ENCODE measurements around the gene TMEM141.

The TMEM141 gene

GRCh38 chr9:136823136-136824046 lies 32.2 kb downstream of the TMEM141 start:
- TF ChIP-seq POLR2AphosphoS5 (IDR thresholded peaks at IDR 0.05; ENCODE audit: low read depth, low read length) (no peak), TAF1 (IDR thresholded peaks at IDR 0.05; ENCODE audit: borderline replicate concordance, insufficient read depth, low read length) (no peak), SIN3A (IDR thresholded peaks at IDR 0.05; ENCODE audit: borderline replicate concordance, insufficient read depth, low read length) (no peak), FOXP2 (optimal IDR thresholded peaks at IDR 0.05; ENCODE audit: borderline replicate concordance, extremely low read depth, extremely low read length, insufficient read depth) (no peak)
- TF ChIP-seq, protein P1, sequence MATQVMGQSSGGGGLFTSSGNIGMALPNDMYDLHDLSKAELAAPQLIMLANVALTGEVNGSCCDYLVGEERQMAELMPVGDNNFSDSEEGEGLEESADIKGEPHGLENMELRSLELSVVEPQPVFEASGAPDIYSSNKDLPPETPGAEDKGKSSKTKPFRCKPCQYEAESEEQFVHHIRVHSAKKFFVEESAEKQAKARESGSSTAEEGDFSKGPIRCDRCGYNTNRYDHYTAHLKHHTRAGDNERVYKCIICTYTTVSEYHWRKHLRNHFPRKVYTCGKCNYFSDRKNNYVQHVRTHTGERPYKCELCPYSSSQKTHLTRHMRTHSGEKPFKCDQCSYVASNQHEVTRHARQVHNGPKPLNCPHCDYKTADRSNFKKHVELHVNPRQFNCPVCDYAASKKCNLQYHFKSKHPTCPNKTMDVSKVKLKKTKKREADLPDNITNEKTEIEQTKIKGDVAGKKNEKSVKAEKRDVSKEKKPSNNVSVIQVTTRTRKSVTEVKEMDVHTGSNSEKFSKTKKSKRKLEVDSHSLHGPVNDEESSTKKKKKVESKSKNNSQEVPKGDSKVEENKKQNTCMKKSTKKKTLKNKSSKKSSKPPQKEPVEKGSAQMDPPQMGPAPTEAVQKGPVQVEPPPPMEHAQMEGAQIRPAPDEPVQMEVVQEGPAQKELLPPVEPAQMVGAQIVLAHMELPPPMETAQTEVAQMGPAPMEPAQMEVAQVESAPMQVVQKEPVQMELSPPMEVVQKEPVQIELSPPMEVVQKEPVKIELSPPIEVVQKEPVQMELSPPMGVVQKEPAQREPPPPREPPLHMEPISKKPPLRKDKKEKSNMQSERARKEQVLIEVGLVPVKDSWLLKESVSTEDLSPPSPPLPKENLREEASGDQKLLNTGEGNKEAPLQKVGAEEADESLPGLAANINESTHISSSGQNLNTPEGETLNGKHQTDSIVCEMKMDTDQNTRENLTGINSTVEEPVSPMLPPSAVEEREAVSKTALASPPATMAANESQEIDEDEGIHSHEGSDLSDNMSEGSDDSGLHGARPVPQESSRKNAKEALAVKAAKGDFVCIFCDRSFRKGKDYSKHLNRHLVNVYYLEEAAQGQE (IDR thresholded peaks at IDR 0.05; ENCODE audit: insufficient read depth in 1 of 2, low read depth in 2 of 2, low read length in 2 of 2), result no peak

- TF ChIP-seq POLR2AphosphoS5 (IDR thresholded peaks at IDR 0.05; ENCODE audit: low read depth, low read length) (no peak), FOXP2 (optimal IDR thresholded peaks at IDR 0.05; ENCODE audit: borderline replicate concordance, extremely low read depth, extremely low read length, insufficient read depth) (no peak), SIN3A (IDR thresholded peaks at IDR 0.05; ENCODE audit: borderline replicate concordance, insufficient read depth, low read length) (no peak), TAF1 (IDR thresholded peaks at IDR 0.05; ENCODE audit: borderline replicate concordance, insufficient read depth, low read length) (no peak)
- TF ChIP-seq, protein P1 (IDR thresholded peaks at IDR 0.05; ENCODE audit: insufficient read depth in 1 of 2, low read depth in 2 of 2, low read length in 2 of 2), result no peak
Observed at GRCh38 chr9:136824496-136825225, 33.5 kb downstream of the TMEM141 start.

DNA sequence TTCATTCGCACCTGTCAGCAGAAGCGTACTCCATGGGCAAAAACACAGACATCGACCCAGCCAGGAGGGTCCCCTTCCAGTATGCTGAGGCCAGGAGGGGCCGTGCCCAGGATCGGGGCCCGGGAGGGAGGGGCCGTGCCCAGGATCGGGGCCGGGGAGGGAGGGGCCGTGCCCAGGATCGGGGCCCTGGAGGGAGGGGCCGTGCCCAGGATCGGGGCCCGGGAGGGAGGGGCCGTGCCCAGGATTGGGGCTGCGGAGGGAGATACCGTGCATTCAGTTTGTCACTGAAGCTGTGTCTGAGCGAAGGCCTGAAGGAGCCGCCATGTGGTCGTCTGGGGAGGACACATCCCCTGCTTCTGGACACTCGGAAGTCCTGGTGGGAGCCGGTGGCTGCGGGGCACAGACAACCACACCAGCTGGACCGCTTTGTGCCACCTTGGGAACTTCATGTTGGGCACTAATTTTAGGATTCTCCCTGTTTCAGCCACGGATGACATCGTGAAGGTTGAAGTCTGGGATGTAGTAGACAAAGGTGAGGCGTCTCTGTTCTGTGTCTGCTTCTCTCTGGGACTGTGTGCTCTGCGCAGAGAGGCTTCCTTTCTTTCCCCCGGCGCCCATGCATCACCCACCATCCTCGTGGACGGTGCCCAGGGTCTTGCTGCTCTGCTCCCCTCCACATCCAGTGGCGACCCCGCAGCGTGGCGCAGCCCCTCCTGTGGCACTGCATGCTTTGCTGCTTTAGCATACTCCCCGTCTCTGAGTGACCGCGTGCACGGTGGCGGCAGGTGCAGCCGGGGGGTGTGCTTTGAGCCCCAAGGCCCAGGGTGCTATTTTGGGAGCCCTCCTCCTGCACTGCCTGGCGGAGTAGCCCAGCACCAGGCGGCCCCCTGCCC lies 34.4 kb downstream of the TMEM141 start:
- no peak for TF ChIP-seq SIN3A (IDR thresholded peaks at IDR 0.05; ENCODE audit: borderline replicate concordance, insufficient read depth, low read length)

GRCh38 chr9:136826188-136826541 lies 35.0 kb downstream of the TMEM141 start:
- TF ChIP-seq FOXP2 (optimal IDR thresholded peaks at IDR 0.05; ENCODE audit: borderline replicate concordance, extremely low read depth, extremely low read length, insufficient read depth) (no peak), TAF1 (IDR thresholded peaks at IDR 0.05; ENCODE audit: borderline replicate concordance, insufficient read depth, low read length) (no peak), SIN3A (IDR thresholded peaks at IDR 0.05; ENCODE audit: borderline replicate concordance, insufficient read depth, low read length) (no peak), POLR2AphosphoS5 (IDR thresholded peaks at IDR 0.05; ENCODE audit: low read depth, low read length) (no peak)

DNA sequence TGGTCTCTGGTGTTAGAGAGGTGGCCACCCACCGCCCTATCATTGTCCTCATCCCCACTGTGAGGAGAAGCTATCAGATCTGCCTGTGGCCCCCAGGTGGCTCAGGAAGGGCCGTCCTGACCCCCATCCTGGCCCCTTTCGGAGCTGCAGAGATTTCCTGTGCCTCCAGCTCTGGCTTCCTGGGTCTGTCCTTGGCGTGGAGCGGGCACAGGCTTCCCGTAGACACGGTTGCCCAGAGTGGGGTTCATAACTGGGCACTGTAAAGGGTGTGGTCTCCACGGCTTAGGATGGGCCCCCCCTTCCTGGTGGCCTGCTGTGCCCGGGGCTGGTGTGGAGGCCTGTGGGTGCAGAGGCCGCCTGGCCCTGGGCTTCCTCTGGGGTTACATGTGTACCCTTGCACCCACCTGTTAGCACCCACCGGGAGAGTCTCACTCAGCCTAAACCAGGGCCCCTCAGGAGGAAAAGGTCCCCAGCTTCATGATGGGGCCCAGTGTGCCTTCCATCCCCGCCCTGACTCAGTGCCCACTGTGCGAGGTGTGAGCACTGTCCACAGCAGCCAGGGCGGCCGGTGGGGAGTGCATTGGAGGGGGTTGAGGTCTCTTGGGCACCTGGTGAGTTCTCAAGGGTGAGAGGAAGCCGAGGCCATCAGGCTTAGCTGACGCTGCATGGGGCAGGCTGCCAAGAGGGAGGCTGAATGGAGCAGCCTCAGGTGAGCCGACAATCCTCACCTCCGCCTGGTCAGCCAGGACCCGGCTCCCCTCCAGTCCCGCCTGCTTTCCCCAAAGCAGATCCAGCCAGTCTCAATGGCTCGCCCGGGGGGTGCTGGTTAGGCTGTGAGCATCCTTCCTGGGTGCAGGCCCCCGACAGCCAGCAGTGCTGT lies 35.8 kb downstream of the TMEM141 start:
- TF ChIP-seq TAF1 (IDR thresholded peaks at IDR 0.05; ENCODE audit: borderline replicate concordance, insufficient read depth, low read length) (no peak), SIN3A (IDR thresholded peaks at IDR 0.05; ENCODE audit: borderline replicate concordance, insufficient read depth, low read length) (no peak), POLR2AphosphoS5 (IDR thresholded peaks at IDR 0.05; ENCODE audit: low read depth, low read length) (no peak), FOXP2 (optimal IDR thresholded peaks at IDR 0.05; ENCODE audit: borderline replicate concordance, extremely low read depth, extremely low read length, insufficient read depth) (no peak)
- TF ChIP-seq, protein P1 (IDR thresholded peaks at IDR 0.05; ENCODE audit: insufficient read depth in 1 of 2, low read depth in 2 of 2, low read length in 2 of 2), result no peak

Data from PFSK-1 (cell line).